ENCODE measurements around the gene GCHFR. TPM values are rescaled to one million over a fixed set of nuclear protein-coding genes. Genes with fewer than 3 reads are reported as not detected.

Gene GCHFR
- polyA plus RNA-seq, 3 donors, result 19.1 to 46.7 (median 45.9) TPM

GRCh38 chr15:40722354-40722753 lies 41.5 kb upstream of the GCHFR start:
- Histone ChIP-seq H3K79me2 (ENCODE audit: insufficient read depth, low read length) (no peaks in the 10 kb centered on the region), H3K36me3 (replicated peaks in 1 of 2; ENCODE audit: control insufficient read depth in 1 of 2, insufficient read depth in 2 of 2, low read length in 2 of 2) (peaks cover 0 to 65% of the 10 kb centered on the region in 2 donors), H3K27ac (ENCODE audit: low read depth in 1 of 2, low read length in 2 of 2) (no peak overlapping the region), H3K4me1 (ENCODE audit: control insufficient read depth in 1 of 2, insufficient read depth in 2 of 2, low read length in 2 of 2) (no peaks in the 10 kb centered on the region), H3K27me3 (ENCODE audit: control insufficient read depth in 2 of 2, insufficient read depth in 2 of 2, low read length in 2 of 2) (no peaks in the 10 kb centered on the region), H3K9me3 (replicated peaks in 1 of 2; ENCODE audit: control insufficient read depth in 1 of 2, insufficient read depth in 1 of 2, low read length in 2 of 2) (no peaks in the 10 kb centered on the region), H4K20me1 (ENCODE audit: insufficient read depth, low read length) (no peaks in the 10 kb centered on the region), H3K9ac (ENCODE audit: insufficient read depth, low read length, poor library complexity, severe bottlenecking) (no peak overlapping the region), H3K4me2 (replicated peaks; ENCODE audit: extremely low read depth, low read length, poor library complexity, severe bottlenecking) (no peak overlapping the region), H3K4me3 (replicated peaks in 1 of 3; ENCODE audit: low read depth in 2 of 3, low read length in 3 of 3) (no peak overlapping the region), H2AFZ (ENCODE audit: insufficient read depth, low read depth, low read length, poor library complexity, severe bottlenecking) (no peak overlapping the region)
- 100% methylated on average over 1 of the region's 4 CpGs for WGBS (ENCODE audit: insufficient coverage)
- TF ChIP-seq, protein P1, sequence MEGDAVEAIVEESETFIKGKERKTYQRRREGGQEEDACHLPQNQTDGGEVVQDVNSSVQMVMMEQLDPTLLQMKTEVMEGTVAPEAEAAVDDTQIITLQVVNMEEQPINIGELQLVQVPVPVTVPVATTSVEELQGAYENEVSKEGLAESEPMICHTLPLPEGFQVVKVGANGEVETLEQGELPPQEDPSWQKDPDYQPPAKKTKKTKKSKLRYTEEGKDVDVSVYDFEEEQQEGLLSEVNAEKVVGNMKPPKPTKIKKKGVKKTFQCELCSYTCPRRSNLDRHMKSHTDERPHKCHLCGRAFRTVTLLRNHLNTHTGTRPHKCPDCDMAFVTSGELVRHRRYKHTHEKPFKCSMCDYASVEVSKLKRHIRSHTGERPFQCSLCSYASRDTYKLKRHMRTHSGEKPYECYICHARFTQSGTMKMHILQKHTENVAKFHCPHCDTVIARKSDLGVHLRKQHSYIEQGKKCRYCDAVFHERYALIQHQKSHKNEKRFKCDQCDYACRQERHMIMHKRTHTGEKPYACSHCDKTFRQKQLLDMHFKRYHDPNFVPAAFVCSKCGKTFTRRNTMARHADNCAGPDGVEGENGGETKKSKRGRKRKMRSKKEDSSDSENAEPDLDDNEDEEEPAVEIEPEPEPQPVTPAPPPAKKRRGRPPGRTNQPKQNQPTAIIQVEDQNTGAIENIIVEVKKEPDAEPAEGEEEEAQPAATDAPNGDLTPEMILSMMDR (IDR thresholded peaks at IDR 0.05), result no peak
- H3K36me3 Mint-ChIP-seq, result peaks cover 19 to 50% of the 10 kb centered on the region in 2 donors
- H3K4me3 Mint-ChIP-seq, result no peak overlapping the region
- no peaks in the 10 kb centered on the region for H3K27me3 Mint-ChIP-seq (ENCODE audit: low read depth in 3 of 3)
- H3K4me1 Mint-ChIP-seq, result no peaks in the 10 kb centered on the region
- intact Hi-C loops (cut with micrococcal nuclease), result no loop called here
- peak overlapping the region in 3 of 7 donors; percentile 11 to 43 (median 15) for H3K27ac Mint-ChIP-seq
- no peak for DNase-seq
- H3K9me3 Mint-ChIP-seq, result no peaks in the 10 kb centered on the region

GRCh38 chr15:40722934-40723333 lies 40.9 kb upstream of the GCHFR start:
- intact Hi-C loops (cut with micrococcal nuclease), result no loop called here
- H3K4me2 ChIP-seq (replicated peaks; ENCODE audit: extremely low read depth, low read length, poor library complexity, severe bottlenecking), result no peak overlapping the region
- DNase-seq, result no peak

More at GRCh38 chr15:40722934-40723333, 40.9 kb upstream of the GCHFR start:
- Histone ChIP-seq H3K4me3 (replicated peaks in 1 of 3; ENCODE audit: low read depth in 2 of 3, low read length in 3 of 3) (no peak overlapping the region), H3K27ac (ENCODE audit: low read depth in 1 of 2, low read length in 2 of 2) (no peak overlapping the region), H3K9ac (ENCODE audit: insufficient read depth, low read length, poor library complexity, severe bottlenecking) (no peak overlapping the region), H3K4me1 (ENCODE audit: control insufficient read depth in 1 of 2, insufficient read depth in 2 of 2, low read length in 2 of 2) (no peaks in the 10 kb centered on the region), H3K9me3 (replicated peaks in 1 of 2; ENCODE audit: control insufficient read depth in 1 of 2, insufficient read depth in 1 of 2, low read length in 2 of 2) (no peaks in the 10 kb centered on the region), H2AFZ (ENCODE audit: insufficient read depth, low read depth, low read length, poor library complexity, severe bottlenecking) (no peak overlapping the region), H3K79me2 (ENCODE audit: insufficient read depth, low read length) (no peaks in the 10 kb centered on the region), H4K20me1 (ENCODE audit: insufficient read depth, low read length) (no peaks in the 10 kb centered on the region), H3K36me3 (replicated peaks in 1 of 2; ENCODE audit: control insufficient read depth in 1 of 2, insufficient read depth in 2 of 2, low read length in 2 of 2) (peaks cover 0 to 59% of the 10 kb centered on the region in 2 donors), H3K27me3 (ENCODE audit: control insufficient read depth in 2 of 2, insufficient read depth in 2 of 2, low read length in 2 of 2) (no peaks in the 10 kb centered on the region)
- Mint-ChIP-seq H3K4me1 (no peaks in the 10 kb centered on the region), H3K27me3 (ENCODE audit: low read depth in 3 of 3) (no peaks in the 10 kb centered on the region), H3K4me3 (no peak overlapping the region), H3K9me3 (no peaks in the 10 kb centered on the region), H3K27ac (no peak overlapping the region), H3K36me3 (peaks cover 21 to 46% of the 10 kb centered on the region in 2 donors)
- TF ChIP-seq, protein P1 (IDR thresholded peaks at IDR 0.05), result no peak
- no CpG with 5 or more reads among the region's 2 CpGs for WGBS (ENCODE audit: insufficient coverage)
